Measurements from ENCODE around the gene ARNT2. TPM values are rescaled to one million over a fixed set of nuclear protein-coding genes. Genes with fewer than 3 reads are reported as not detected.

ARNT2 gene
- total RNA-seq, 1 experiment from 2014 or later = 16.8 TPM

DNA sequence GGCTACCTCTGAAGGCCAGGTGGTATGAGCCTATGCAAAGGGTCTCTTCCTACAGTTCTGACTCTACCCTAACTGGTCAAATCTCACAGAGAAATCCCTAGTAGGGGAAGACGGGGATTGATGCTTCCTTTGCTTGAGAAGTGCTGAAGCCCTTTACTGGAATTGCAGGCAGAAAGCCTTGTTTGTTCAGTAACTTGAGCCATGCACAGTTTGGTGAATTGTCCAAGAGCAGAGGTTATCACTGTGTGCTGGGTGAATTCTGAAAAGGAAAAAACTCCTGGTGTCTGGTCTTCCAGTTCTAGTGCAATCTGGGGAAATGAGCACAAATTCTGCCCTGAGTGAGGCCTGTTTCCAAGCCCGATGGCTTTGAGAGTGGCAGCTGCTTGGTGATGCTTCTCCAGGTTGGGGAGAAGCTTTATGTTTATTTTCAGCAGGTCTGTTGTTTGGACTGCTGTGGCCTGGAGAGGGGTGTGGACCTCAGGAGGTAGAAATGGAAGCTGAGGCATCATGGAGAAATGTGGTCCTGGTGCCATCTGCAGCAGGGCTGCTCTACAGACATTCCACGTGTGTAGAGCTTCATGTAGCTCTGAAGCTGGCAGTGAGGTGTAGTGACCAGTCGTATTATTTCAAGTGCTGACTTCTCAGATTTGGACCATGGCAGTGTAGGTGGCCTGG lies 60.9 kb downstream of the ARNT2 start:
- ATAC-seq = no peak
- no peak overlapping the region for H3K27ac ChIP-seq (ENCODE audit: low read length)
- POLR2A ChIA-PET = no interaction called here

DNA sequence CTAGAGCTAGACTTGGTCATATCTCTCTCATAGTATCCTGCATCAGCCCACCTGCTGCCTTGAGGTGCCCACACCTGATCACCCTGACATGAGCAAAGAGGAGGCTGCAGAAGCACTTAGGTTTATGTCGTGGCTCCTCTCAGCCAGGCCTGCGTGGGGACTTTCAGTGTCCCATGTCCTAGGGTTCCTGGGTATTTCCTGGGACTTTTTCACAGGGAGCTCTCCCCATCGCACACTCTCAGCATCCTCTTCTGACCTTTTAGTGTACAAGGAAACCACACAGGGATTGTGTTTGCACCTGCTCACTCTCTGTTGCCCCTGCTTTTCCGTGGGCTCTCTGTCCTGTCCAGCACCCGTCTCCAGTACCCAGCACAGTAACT lies 61.4 kb downstream of the ARNT2 start:
- DNase-seq (ENCODE audit: low read depth, low spot score) = no peak
- H3K4me1 ChIP-seq (ENCODE audit: control insufficient read depth, insufficient read depth, low read length) = no peaks in the 10 kb centered on the region
- H3K9me3 ChIP-seq (ENCODE audit: control insufficient read depth, insufficient read depth, low read depth, low read length) = no peaks in the 10 kb centered on the region
- TF ChIP-seq TCF7L2 (IDR thresholded peaks at IDR 0.05; ENCODE audit: low read depth, low read length) (no peak), POLR2AphosphoS5 (IDR thresholded peaks at IDR 0.05; ENCODE audit: low read depth, low read length) (no peak), SIN3A (IDR thresholded peaks at IDR 0.05; ENCODE audit: borderline replicate concordance, insufficient read depth, low read depth, low read length) (no peak)
- TF ChIP-seq, protein P1, sequence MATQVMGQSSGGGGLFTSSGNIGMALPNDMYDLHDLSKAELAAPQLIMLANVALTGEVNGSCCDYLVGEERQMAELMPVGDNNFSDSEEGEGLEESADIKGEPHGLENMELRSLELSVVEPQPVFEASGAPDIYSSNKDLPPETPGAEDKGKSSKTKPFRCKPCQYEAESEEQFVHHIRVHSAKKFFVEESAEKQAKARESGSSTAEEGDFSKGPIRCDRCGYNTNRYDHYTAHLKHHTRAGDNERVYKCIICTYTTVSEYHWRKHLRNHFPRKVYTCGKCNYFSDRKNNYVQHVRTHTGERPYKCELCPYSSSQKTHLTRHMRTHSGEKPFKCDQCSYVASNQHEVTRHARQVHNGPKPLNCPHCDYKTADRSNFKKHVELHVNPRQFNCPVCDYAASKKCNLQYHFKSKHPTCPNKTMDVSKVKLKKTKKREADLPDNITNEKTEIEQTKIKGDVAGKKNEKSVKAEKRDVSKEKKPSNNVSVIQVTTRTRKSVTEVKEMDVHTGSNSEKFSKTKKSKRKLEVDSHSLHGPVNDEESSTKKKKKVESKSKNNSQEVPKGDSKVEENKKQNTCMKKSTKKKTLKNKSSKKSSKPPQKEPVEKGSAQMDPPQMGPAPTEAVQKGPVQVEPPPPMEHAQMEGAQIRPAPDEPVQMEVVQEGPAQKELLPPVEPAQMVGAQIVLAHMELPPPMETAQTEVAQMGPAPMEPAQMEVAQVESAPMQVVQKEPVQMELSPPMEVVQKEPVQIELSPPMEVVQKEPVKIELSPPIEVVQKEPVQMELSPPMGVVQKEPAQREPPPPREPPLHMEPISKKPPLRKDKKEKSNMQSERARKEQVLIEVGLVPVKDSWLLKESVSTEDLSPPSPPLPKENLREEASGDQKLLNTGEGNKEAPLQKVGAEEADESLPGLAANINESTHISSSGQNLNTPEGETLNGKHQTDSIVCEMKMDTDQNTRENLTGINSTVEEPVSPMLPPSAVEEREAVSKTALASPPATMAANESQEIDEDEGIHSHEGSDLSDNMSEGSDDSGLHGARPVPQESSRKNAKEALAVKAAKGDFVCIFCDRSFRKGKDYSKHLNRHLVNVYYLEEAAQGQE (IDR thresholded peaks at IDR 0.05; ENCODE audit: insufficient read depth in 1 of 2, low read depth in 2 of 2, low read length in 1 of 2) = no peak
- TF ChIP-seq, protein P2, sequence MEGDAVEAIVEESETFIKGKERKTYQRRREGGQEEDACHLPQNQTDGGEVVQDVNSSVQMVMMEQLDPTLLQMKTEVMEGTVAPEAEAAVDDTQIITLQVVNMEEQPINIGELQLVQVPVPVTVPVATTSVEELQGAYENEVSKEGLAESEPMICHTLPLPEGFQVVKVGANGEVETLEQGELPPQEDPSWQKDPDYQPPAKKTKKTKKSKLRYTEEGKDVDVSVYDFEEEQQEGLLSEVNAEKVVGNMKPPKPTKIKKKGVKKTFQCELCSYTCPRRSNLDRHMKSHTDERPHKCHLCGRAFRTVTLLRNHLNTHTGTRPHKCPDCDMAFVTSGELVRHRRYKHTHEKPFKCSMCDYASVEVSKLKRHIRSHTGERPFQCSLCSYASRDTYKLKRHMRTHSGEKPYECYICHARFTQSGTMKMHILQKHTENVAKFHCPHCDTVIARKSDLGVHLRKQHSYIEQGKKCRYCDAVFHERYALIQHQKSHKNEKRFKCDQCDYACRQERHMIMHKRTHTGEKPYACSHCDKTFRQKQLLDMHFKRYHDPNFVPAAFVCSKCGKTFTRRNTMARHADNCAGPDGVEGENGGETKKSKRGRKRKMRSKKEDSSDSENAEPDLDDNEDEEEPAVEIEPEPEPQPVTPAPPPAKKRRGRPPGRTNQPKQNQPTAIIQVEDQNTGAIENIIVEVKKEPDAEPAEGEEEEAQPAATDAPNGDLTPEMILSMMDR (IDR thresholded peaks at IDR 0.05) = no peak
- no peak overlapping the region for H3K4me3 ChIP-seq (ENCODE audit: low read depth in 2 of 2, low read length in 2 of 2)
- intact Hi-C loops (cut with micrococcal nuclease; ENCODE audit: unreplicated experiment) (no loop called here), in situ Hi-C loops (cut with HindIII; ENCODE audit: low pct_unique_long_range_greater_than_20kb, low sequenced_read_pairs) (no loop called here)
- POLR2A ChIA-PET = no interaction called here
- H3K27me3 ChIP-seq (ENCODE audit: control insufficient read depth, insufficient read depth, low read length) = no peaks in the 10 kb centered on the region
- CTCF ChIA-PET = no interaction called here
- H3K36me3 ChIP-seq (ENCODE audit: control insufficient read depth, insufficient read depth, low read length) = no peaks in the 10 kb centered on the region
- ATAC-seq = no peak
- H3K27ac ChIP-seq (ENCODE audit: low read length) = no peak overlapping the region
- BruUV-seq (replicated peaks) = no TSS peak

More for the DNA sequence above, 60.9 kb downstream of the ARNT2 start:
- BruUV-seq (replicated peaks) = no TSS peak
- Histone ChIP-seq H3K36me3 (ENCODE audit: control insufficient read depth, insufficient read depth, low read length) (no peaks in the 10 kb centered on the region), H3K4me1 (ENCODE audit: control insufficient read depth, insufficient read depth, low read length) (no peaks in the 10 kb centered on the region), H3K27me3 (ENCODE audit: control insufficient read depth, insufficient read depth, low read length) (no peaks in the 10 kb centered on the region), H3K9me3 (ENCODE audit: control insufficient read depth, insufficient read depth, low read depth, low read length) (no peaks in the 10 kb centered on the region), H3K4me3 (ENCODE audit: low read depth in 2 of 2, low read length in 2 of 2) (no peak overlapping the region)
- in situ Hi-C loops (cut with HindIII; ENCODE audit: low pct_unique_long_range_greater_than_20kb, low sequenced_read_pairs) = no loop called here
- CTCF ChIA-PET = no interaction called here
- intact Hi-C loops (cut with micrococcal nuclease; ENCODE audit: unreplicated experiment) = no loop called here
- TF ChIP-seq SIN3A (IDR thresholded peaks at IDR 0.05; ENCODE audit: borderline replicate concordance, insufficient read depth, low read depth, low read length) = no peak
- TF ChIP-seq, protein P1 (IDR thresholded peaks at IDR 0.05; ENCODE audit: insufficient read depth in 1 of 2, low read depth in 2 of 2, low read length in 1 of 2) = no peak
- no peak for TF ChIP-seq POLR2AphosphoS5 (IDR thresholded peaks at IDR 0.05; ENCODE audit: low read depth, low read length)
- no peak for TF ChIP-seq TCF7L2 (IDR thresholded peaks at IDR 0.05; ENCODE audit: low read depth, low read length)
- TF ChIP-seq, protein P2 (IDR thresholded peaks at IDR 0.05) = no peak
- no peak for DNase-seq (ENCODE audit: low read depth, low spot score)
